Activated CD8-positive, alpha-beta memory T cell treated with anti-CD3 and anti-CD28 coated beads, Interleukin-2, amount 50 U/mL, for 24 hours (primary cell): Measurements from ENCODE around the gene ALOX15.
"Not testable (repeated sequence)": the region's sequence is repeated elsewhere in the genome, so short reads cannot be mapped to it uniquely, and the experiment has no call there.

ENCODE experiments used
- DNase-seq: peaks from one replicate; pipeline ENCODE4 v3.0.0-alpha.2; 2020; ENCODE audit errors: extremely low read depth

ALOX15 gene, protein sequence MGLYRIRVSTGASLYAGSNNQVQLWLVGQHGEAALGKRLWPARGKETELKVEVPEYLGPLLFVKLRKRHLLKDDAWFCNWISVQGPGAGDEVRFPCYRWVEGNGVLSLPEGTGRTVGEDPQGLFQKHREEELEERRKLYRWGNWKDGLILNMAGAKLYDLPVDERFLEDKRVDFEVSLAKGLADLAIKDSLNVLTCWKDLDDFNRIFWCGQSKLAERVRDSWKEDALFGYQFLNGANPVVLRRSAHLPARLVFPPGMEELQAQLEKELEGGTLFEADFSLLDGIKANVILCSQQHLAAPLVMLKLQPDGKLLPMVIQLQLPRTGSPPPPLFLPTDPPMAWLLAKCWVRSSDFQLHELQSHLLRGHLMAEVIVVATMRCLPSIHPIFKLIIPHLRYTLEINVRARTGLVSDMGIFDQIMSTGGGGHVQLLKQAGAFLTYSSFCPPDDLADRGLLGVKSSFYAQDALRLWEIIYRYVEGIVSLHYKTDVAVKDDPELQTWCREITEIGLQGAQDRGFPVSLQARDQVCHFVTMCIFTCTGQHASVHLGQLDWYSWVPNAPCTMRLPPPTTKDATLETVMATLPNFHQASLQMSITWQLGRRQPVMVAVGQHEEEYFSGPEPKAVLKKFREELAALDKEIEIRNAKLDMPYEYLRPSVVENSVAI

DNA sequence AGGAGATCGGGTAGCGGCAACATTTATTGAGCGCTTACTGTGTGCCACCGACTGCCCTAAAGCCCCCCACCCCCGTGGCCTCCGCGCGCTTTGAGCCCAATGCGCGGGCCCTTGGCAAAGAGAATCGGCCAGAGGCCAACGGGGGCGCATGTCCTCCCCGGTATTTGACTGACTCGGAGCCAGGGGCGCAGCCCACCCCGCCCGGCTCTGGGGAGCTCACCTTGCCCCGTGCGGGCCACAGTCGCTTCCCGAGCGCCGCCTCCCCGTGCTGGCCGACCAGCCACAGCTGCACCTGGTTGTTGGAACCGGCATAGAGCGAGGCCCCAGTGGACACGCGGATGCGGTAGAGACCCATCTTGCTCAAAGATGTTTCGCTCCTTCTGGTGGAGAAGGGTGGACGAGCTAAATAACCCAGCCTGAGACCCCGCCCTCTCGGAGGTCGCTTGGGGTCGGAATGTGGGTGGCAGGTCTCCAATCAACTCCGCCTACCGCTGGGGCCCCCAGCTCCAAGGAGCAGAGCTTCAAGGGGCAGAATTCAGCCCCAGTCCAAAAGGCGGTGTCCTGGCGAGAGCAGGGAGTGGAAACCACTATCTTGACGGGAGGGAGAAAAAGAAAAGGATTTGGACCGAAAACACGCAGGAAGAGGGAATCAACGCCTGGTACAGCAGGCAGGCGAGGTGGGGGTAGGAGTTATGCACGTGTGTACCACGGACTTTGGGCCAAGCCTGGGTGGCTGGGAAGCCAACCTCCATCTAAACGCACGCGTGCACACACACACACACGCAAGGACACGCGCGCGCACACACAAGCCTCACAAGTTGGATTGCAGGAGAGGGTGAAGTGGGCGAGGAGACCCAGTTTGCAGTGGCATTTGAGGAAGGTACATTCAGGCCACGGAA lies at the start of gene ALOX15:
Gene ALOX15, minus strand, starts transcription at position 382 of the 899 bp plus-strand sequence. Its CDS starts 27 bp downstream, at position 355.
- DNase-seq = no peak

DNA sequence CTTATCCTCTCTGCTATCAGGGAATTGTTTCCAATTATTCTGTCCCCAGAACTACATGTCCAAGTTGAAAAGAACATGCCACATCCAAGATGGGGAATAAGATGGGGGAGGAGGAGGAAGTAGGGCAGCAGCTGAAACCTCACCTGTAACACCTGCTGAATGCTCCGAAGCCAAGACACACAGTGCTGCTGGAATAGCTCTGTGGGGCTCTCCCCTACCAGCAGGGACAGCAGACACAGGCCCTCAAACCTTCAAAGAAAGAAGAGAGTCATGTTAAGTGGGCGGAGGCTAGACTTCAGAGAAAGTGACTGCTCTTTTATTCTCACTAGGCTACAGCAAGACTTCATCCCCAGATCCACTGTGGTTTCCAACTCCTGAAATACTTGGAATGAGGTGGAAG lies 49.3 kb upstream of the ALOX15 start:
- DNase-seq = no peak

DNA sequence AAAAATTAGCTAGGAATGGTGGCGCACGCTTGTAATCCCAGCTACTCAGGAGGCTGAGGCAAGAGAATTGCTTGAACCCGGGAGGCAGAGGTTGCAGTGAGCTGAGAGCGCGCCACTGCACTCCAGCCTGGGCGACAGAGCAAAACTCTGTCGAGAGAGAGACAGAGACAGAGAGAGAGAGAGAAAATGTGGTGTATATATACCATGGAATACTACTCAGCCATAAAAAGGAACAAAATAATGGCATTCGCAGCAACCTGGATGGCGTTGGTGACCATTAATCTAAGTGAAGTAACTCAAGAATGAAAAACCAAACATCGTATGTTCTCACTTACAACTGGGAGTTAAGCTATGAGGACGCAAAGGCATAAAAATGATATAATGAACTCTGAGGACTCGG lies 48.4 kb upstream of the ALOX15 start:
- not testable (repeated sequence) for DNase-seq

DNA sequence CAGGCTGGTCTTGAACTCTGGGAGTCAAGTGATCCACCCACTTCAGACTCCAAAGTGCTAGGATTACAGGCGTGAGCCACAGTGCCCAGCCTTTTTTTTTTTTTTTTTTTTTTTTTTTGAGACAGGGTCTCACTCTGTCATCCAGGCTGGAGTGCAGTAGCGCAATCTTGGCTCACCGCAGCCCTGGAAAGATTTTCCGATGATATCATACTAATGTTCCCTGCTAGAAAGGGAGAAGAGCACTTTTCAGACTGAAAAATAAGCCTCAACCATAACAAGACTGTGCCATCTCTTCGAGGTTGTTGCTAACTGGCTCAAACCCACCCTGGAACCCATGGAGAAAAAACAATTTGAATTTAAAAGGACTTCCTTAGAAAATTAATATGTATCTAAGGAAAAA lies 42.3 kb upstream of the ALOX15 start:
- not testable (repeated sequence) for DNase-seq

DNA sequence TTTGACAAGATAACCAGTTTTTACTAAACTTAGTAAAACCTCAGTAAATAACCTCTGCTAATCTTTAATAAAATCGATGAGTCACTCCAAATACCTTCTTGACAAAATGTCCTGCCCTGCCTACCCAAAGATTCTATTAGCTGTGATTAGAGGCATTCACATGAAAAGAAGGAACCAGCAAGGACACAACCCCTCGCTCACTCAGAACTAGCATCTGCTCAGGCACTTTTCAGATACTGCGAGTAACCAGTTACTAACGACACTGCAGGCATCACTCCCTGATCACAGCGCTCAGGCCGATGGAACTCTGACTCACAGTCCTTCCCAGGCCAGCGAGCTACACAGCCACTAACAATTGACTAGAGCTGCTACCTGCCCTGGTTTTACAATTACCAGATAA lies 38.2 kb upstream of the ALOX15 start:
- DNase-seq = no peak

DNA sequence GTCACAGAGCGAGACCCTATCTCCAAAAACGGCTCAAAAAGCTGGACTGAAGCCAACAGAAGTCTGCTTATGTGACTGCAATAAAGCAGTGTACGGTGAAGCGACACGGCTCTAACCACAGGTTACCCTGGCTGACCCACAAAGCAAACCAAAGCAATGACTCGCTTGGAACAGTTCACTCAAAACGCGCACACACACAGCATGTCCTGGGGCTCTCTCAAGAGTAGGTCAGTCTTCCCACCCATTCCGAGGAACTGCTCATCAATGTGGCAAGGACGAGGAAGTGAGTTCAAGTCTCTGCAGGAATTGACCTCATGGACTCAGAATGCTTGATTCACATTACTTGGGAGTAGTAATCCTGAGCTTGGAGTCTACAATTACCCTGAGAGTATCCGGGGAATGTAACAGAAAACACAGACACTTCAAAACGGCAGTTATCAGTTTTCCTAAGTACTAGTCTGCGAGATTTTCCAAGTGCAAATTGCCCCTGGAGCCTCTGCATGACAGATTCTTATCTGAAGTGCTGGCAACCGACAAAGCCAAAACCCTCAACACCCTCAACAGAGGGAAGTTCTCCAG lies 37.1 kb upstream of the ALOX15 start:
- DNase-seq = no peak

DNA sequence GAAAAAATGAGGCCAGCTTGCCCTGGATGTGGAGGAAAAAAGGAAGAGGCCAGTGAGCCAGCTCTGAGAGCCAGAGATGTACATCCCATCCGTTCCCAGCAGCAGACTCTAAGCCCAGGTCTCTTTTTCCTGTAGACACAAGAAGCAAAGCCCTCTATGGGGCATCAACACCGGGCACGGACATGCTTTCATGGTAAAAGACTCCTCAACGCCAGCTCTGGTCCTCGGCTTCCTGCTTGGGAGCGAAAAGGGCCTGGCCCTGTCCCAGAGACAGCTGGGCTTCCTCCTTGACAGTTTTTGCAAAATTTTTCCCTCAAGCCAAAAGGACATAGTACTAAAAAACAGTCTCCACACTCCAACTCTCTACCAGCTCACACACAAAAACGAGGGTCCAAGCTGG lies 35.3 kb upstream of the ALOX15 start:
- DNase-seq = no peak

DNA sequence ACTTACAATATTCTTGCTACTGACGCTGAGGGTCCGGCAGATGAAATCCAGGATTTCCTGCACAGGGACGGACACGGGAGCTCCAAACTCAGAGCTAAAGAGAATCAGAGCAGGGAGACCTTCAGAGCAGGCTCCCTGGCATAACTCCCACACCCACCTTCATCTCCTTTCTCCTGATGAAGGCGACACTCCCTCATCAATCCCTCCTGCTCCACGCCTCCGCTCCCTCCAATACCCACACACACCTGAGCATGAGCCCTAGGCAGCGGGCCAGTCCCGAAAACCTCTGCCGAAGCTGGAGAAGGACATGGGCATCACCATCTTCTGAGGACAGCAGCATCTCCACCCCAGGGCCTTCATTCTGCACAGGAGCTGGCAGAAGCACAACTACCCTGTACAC lies 34.3 kb upstream of the ALOX15 start:
- no peak for DNase-seq

DNA sequence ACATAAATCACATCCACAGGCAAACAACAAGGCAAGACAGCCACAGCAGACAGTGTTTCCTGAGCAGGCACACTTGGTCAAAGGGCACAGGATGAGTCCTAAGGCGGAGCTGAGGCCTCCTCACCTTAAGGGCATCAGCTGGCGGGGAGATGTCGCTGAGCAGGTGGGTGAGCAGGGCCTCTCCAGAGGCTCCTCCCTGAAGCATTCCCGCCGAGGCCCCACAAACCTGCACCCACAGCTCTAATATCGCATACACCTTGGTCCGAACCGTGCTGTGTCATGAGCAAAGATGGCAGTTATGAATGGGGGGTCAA lies 33.2 kb upstream of the ALOX15 start:
- DNase-seq = no peak

DNA sequence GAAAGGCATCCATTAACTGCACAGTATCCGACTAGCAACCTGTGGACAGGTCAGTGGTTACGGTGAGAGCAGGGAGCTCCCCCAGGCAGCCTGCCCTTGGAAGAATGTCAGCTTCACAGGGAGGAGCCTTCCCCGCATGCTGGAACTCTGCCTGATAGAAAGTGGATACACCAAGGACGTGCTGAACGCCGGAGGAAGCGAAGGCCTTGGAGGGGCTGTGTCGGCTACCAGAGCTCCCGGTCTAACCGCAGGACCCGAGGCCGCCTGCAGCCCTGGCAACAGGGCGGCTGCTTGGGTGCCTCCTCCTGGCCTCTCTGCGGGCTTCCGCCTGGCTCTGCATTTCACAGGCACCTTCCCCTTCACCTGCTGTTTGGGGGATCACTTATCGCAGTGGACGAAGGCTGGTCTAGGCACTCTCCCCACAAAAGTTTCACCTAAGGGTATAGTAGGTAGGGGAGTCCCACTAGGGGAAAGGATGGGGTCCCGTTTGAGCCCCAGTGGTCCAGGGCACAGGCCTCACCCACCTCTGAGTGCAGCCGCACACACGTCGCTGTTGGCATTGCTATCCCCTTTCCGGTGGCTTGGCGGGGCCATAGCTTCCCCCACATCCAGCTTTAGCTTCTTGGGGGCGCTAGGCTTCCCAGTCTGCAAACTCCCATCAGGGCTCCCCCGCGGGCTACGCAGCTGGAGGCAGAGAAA lies 32.7 kb upstream of the ALOX15 start:
- no peak for DNase-seq

DNA sequence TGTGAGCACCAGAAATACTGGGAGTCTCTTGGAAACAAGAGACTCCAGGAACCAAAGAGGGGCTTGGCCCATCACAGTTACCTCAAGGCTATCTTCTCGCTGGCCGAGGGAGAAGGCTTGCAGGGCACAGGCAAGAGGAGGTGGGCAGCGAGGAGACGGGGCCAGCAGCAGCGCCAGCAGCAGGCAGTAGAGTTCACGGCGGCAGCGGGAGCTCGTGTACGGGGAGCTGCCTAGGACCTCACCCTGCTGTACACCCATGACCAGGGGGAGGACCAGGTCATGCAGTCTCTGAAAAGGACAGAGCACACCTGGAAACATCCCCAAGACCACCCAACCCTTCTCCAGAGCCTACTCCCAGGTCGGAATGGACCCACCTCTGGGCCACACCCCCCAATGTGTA lies 31.7 kb upstream of the ALOX15 start:
- DNase-seq = no peak

DNA sequence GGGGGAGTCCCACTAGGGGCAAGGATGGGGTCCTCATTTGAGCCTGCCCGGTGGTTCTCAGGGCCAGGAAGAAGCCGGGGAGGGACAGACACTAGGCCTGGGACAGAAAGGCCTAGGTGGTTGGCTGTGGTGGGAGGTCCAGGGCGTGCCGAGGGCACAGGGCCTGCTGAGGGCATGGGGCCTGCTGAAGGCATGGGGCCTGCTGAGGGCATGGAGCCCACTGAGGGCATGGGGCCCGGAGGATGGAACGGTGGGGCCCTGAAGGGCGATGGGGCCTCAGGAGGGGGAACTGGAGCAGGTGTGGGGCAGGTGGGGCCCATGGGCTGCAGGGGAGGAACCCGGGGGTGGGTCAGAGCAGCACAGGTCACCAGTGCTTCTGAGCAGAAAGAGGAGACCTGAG lies 31.3 kb upstream of the ALOX15 start:
- no peak for DNase-seq

DNA sequence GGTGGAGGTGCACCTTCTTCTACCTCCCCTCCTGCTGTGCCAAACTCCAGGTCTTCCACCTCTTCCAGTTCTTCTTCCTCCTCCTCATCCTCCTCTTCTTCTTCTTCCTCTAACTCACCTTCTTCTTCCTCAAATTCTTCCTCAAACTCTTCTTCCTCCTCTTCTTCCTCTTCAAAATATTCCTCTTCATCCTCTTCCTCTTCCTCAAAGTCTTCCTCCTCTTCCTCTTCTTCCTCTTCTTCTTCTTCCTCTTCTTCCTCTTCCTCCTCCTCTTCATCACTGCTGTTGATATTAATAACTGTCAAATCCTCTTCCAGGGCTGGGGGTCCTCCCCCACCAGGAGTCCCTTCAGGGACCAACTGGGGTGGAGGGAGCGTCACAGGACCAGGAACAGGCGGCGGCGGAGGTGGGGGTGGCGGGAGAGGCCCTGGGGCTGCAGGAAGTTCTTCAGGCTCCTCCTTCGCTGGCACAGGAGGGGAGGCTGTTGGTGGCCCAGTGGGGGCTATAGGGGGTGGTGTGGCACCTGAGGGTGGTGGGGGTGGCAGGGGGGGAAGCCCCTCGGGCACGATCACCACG lies 30.7 kb upstream of the ALOX15 start:
- no peak for DNase-seq

DNA sequence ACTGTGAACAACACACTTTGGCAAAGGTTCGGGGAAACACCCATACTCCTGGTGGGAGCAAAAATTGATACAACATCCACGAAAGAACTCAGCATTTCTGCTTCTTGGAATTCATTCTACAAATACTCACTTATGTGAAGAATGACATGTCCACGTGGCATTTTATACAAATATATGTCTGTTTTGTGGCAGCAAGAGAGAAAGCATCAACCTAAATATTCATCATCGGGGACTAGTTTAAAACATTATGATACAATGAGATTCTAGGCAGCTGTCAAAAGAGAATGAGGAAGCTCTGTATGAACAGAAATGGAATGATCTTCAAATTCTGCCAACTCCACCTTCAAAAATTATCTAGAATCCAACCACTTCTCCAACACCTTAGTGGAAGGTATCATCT lies 25.7 kb upstream of the ALOX15 start:
- DNase-seq = no peak

DNA sequence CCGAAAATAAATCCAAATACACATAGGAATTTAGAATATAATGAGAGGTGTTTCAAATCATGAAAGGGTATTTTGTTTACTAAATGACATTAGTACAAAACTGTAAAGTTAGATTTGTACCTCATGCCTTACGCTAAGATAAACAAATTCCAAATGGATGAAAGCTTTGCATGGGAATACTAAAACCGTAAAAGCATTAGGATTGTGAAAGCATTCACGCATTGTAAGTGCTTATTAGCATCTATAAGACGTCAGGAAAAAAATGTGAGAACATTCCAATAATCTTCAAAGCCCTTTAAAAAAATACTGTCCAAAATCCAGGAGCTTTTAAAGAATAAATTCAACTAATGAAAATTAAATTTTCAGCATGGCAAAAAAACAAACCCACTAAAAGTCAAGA lies 24.8 kb upstream of the ALOX15 start:
- no peak for DNase-seq

DNA sequence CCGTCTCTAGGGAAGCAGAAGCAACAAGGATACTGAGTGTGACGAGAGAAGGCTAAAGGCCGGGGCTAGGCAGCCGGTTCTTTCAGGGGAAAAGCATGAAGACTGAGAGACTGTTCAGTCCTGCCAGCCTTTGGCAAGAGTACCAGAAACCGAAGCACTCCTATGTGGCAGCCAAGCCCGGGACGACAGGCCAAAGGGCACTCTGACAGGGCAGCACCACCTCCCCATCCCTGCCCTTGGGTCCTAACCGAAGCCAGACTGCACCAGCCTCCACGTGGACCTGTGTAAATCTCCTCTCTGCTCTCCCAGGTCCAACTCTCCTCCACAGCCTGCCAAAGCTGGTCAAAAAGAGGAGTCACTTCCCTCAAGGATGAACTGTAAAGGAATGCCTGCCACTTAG lies 23.5 kb upstream of the ALOX15 start:
- DNase-seq = no peak

DNA sequence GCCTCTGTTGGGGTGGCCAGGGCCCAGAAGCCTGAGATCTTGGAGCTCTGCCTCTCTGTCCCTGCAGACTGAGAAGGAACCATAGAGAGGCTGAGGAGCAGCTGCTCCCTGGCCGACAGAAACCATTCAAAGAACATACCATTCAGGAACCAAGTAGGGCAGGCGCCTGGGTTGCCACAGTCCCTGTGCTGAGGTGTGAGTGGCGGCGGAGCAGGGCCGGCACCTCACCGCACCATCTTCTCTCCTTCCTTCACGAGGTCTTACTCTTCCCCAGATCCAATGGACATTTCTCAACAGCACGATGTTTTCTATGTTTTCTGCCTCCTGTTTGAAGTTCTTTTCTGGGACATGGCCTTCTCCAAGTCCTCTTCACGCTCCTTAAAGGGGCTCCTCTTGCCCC lies 22.8 kb upstream of the ALOX15 start:
- DNase-seq = no peak

DNA sequence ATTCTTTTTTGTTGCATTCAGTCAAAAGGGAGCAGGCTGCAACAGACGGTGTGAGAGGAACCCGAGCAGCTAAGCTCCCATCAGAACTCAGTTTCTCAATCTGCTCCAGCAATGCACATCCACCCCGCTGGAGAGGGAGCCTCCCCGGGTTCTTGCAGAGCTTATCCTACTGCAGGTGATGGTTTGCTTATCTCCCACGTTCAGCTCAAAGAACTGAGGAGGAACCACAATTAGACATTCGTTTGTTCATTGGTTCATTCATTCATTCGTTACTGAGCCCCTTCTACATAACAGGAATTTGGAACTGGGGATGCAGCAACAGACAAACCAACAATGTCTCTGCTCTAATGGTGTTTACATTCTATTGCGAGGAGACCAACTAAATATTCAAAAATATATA lies 22.2 kb upstream of the ALOX15 start:
- no peak for DNase-seq

DNA sequence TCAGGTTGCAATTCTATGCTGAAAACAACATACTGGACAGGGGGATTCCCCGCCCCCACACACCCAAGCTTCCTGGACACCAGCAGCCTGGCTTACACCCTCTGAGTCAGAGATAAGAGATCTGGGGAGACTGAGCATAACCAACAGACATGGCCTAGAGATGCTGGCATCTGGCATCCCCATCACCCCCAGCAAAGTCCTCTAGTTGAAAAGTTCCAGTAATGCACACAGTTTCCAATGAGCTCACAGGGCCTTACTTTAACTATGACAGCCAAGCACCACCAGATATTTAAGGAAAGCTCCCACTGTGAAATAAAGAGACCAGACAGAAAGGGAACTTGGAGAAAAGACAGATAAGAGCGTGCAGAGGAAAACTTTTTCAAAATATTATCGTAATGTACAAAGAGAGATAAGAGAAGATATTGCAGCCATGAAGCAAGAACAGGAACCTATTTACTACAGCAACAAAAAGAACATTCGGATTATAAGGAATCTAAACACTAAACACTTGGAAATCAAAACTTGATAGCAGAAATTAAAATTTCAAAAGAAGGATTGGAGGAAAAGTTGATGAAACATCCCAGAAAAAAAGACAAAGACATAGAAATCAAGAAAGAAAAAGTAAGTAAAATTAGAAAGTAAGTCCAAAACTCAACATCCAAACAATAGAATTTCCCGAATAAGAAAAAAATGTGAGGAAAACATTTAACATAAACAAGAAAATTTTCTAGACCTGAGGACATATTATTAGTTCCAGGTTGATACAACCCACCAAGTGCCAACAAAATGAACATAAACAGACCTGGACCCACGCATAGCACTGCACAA lies 17.2 kb upstream of the ALOX15 start:
- DNase-seq = no peak

DNA sequence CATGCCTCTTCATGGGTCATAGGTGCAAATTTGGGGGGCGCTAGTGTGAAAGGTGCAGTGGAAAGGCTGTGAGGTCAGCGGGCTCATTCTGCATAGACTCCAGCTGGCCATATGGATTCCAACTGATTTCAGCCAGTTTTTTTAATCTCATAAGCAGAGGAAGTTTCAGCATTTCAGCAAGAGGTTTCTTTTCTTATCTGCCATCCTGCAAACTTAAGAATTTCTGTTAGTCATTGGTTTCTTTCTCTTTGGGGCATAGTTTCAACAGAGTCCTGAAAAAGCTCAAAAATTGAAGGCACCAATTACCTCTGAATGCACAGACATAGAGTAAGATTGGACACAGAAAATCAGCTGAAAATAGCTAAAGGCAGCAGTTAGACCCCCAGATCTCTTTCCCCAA lies 16.2 kb upstream of the ALOX15 start:
- no peak for DNase-seq
